Panc1 (cell line): ENCODE measurements around the gene NEU1. TPM values are rescaled to one million over a fixed set of nuclear protein-coding genes. Genes with fewer than 3 reads are reported as not detected.
A peak's percentile ranks its signal among the peaks of the same experiment; 100 is the strongest.

Experiments used
- ATAC-seq: fragments of 200-7000 bp; cut with Tn5 transposase; 2 replicates; pipeline ENCODE4 v1.9.1; 2020; ENCODE audit warnings: mild to moderate bottlenecking, moderate library complexity
- BruUV-seq: library from RNA; stranded (reverse); fragments of 400-500 nt; replicated peaks from 2 replicates; lab custom pipeline; 2021; lab: Mats Ljungman, UMichigan
- CTCF ChIA-PET: fragments of 300-600 bp; sonication (Branson Sonifier 250); formaldehyde crosslinking; loops from one replicate; lab custom pipeline; 2022; ENCODE audit warnings: antibody characterized with exemption; lab: Charles Lee
- POLR2A ChIA-PET: fragments of 300-600 bp; sonication (Branson Sonifier 250); formaldehyde crosslinking; loops from one replicate; lab custom pipeline; 2022; ENCODE audit warnings: antibody characterized with exemption; lab: Charles Lee
- DNase-seq: peaks from one replicate; pipeline ENCODE4 v3.0.0-alpha.2; 2010; ENCODE audit warnings: low read depth, low spot score
- H3K27ac ChIP-seq: 2 replicates; pipeline ENCODE4 v1.5.1; 2011; ENCODE audit warnings: mild to moderate bottlenecking, low read length, inconsistent platforms
- H3K27me3 ChIP-seq: fragments of 200-500 bp; sonication (Bioruptor generic); 2 replicates; pipeline ENCODE4 v1.6.0; 2014; ENCODE audit warnings: low read length, inconsistent platforms; ENCODE audit not compliant: control insufficient read depth, insufficient read depth
- H3K36me3 ChIP-seq: fragments of 200-500 bp; sonication (Bioruptor generic); 2 replicates; pipeline ENCODE4 v1.5.1; 2014; ENCODE audit warnings: inconsistent platforms, mild to moderate bottlenecking, low read length, moderate library complexity; ENCODE audit not compliant: control insufficient read depth, insufficient read depth
- H3K4me1 ChIP-seq: 2 replicates; pipeline ENCODE4 v1.5.1; 2011; ENCODE audit warnings: inconsistent platforms, mild to moderate bottlenecking, low read length, moderate library complexity; ENCODE audit not compliant: control insufficient read depth, insufficient read depth
- H3K4me3 ChIP-seq, 2 experiments: 2 replicates each; pipeline ENCODE4 v1.5.1; 2011 to 2012; ENCODE audit warnings: low read depth in 2 of 2, low read length in 2 of 2, mild to moderate bottlenecking in 2 of 2, inconsistent platforms in 1 of 2, moderate library complexity in 1 of 2
- H3K9me3 ChIP-seq: fragments of 200-500 bp; sonication (Bioruptor generic); 2 replicates; pipeline ENCODE4 v1.5.1; 2014; ENCODE audit warnings: low read depth, mild to moderate bottlenecking, inconsistent platforms, low read length, moderate library complexity; ENCODE audit not compliant: control insufficient read depth, insufficient read depth
- POLR2AphosphoS5 ChIP-seq: IDR thresholded peaks from 2 replicates; pipeline ENCODE4 v1.6.1; 2012; ENCODE audit warnings: mild to moderate bottlenecking, low read depth, low read length, moderate library complexity
- REST ChIP-seq, 2 experiments: IDR thresholded peaks; 2 replicates each; pipeline ENCODE4 v1.6.1; 2011 to 2012; ENCODE audit warnings: low read depth in 2 of 2, control low read depth in 1 of 2, low read length in 1 of 2, mild to moderate bottlenecking in 1 of 2, moderate library complexity in 1 of 2; ENCODE audit not compliant: insufficient read depth in 1 of 2
- SIN3A ChIP-seq: IDR thresholded peaks from 2 replicates; pipeline ENCODE4 v1.6.1; 2012; ENCODE audit warnings: low read depth, mild to moderate bottlenecking, low read length, moderate library complexity, borderline replicate concordance; ENCODE audit not compliant: insufficient read depth
- TCF7L2 ChIP-seq: IDR thresholded peaks from 2 replicates; pipeline ENCODE4 v1.6.1; 2011; ENCODE audit warnings: mild to moderate bottlenecking, low read depth, low read length, inconsistent platforms
- in situ Hi-C: cut with HindIII; loops from 2 replicates; pipeline ENCODE4 v1.10.0; 2016; ENCODE audit warnings: low sequenced_read_pairs, low pct_unique_long_range_greater_than_20kb
- intact Hi-C: fragments of 100-400 bp; cut with micrococcal nuclease; formaldehyde crosslinking; loops from one replicate; pipeline ENCODE4 v1.10.0; 2022; ENCODE audit not compliant: unreplicated experiment
- total RNA-seq: library from RNA; stranded (reverse); gene quantifications from one replicate; pipeline ENCODE4 v1.2.1, GENCODE V29; 2021; ENCODE audit not compliant: unreplicated experiment
- TF ChIP-seq, protein P1 (sequence below): fragments of 450-650 bp; IDR thresholded peaks from 2 replicates; pipeline ENCODE4 v1.5.1; 2017; ENCODE audit warnings: mild to moderate bottlenecking

Gene NEU1
- total RNA-seq, 1 experiment from 2014 or later = 111 TPM

DNA sequence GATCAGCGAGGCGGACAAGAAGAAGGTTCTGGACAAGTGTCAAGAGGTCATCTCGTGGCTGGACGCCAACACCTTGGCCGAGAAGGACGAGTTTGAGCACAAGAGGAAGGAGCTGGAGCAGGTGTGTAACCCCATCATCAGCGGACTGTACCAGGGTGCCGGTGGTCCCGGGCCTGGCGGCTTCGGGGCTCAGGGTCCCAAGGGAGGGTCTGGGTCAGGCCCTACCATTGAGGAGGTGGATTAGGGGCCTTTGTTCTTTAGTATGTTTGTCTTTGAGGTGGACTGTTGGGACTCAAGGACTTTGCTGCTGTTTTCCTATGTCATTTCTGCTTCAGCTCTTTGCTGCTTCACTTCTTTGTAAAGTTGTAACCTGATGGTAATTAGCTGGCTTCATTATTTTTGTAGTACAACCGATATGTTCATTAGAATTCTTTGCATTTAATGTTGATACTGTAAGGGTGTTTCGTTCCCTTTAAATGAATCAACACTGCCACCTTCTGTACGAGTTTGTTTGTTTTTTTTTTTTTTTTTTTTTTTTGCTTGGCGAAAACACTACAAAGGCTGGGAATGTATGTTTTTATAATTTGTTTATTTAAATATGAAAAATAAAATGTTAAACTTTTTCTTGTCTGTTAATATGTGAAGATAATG is 32.9 kb downstream of the NEU1 start:
- Histone ChIP-seq H3K9me3 (no peaks in the 10 kb centered on the region), H3K4me3 (peak overlapping the region; percentile 92 to 93), H3K27ac (peak overlapping the region; percentile 62), H3K27me3 (no peaks in the 10 kb centered on the region), H3K4me1 (peaks cover 22% of the 10 kb centered on the region), H3K36me3 (no peaks in the 10 kb centered on the region)
- POLR2A ChIA-PET = interaction anchor here (0.6 to 0.7 kb wide), 3 partner anchors 69 to 91 kb away, joined by 3 to 9 read pairs (median 7); no protein-coding TSS in a partner anchor
- DNase-seq = no peak
- CTCF ChIA-PET = interaction anchor here (0.7 kb wide), 2 partner anchors 14 to 18 kb away, joined by 10 to 13 read pairs; no protein-coding TSS in a partner anchor
- ATAC-seq = no peak
- TF ChIP-seq, protein P1, sequence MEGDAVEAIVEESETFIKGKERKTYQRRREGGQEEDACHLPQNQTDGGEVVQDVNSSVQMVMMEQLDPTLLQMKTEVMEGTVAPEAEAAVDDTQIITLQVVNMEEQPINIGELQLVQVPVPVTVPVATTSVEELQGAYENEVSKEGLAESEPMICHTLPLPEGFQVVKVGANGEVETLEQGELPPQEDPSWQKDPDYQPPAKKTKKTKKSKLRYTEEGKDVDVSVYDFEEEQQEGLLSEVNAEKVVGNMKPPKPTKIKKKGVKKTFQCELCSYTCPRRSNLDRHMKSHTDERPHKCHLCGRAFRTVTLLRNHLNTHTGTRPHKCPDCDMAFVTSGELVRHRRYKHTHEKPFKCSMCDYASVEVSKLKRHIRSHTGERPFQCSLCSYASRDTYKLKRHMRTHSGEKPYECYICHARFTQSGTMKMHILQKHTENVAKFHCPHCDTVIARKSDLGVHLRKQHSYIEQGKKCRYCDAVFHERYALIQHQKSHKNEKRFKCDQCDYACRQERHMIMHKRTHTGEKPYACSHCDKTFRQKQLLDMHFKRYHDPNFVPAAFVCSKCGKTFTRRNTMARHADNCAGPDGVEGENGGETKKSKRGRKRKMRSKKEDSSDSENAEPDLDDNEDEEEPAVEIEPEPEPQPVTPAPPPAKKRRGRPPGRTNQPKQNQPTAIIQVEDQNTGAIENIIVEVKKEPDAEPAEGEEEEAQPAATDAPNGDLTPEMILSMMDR = no peak
- no peak for TF ChIP-seq TCF7L2
- no peak for TF ChIP-seq REST (IDR thresholded peaks at IDR 0.05; ENCODE audit: insufficient read depth in 1 of 2, low read depth in 2 of 2, low read length in 1 of 2)
- no peak for TF ChIP-seq SIN3A
- no peak for TF ChIP-seq POLR2AphosphoS5
- intact Hi-C loops = loop anchor here (5.0 to 10.0 kb wide), 3 partner anchors 55 to 147 kb away; partner anchors contain the start of genes CLIC1, LY6G5C and VWA7
- no TSS peak for BruUV-seq
- in situ Hi-C loops = no loop called here

GRCh38 chr6:31827286-31828079 is 35.1 kb downstream of the NEU1 start, which contains the start of gene HSPA1B:
Gene HSPA1B, plus strand, starts transcription at chr6:31827738. Its CDS starts 213 bp downstream, at chr6:31827951.
- Histone ChIP-seq H3K36me3 (no peaks in the 10 kb centered on the region; the same call in 1 of the 2 replicates), H3K27me3 (no peaks in the 10 kb centered on the region), H3K27ac (peak within 1 kb of the TSS; percentile 100), H3K4me1 (peaks cover 31% of the 10 kb centered on the region), H3K4me3 (peak within 1 kb of the TSS; percentile 55 to 72), H3K9me3 (no peaks in the 10 kb centered on the region)
- in situ Hi-C loops = no loop called here
- DNase-seq (peak; percentile 98), ATAC-seq (peak; percentile 92)
- no TSS peak for BruUV-seq
- ChIA-PET POLR2A (interaction anchor here (0.6 to 1.2 kb wide), 9 partner anchors 12 to 1082 kb away, joined by 3 to 8 read pairs (median 3); partner anchors contain the start of genes C6orf47, HSPA1A, HSPA1L and LSM2), CTCF (interaction anchor here (0.6 kb wide), 1 partner anchor 60 kb away, joined by 3 read pairs; no protein-coding TSS in a partner anchor)
- TF ChIP-seq SIN3A = peak; percentile 83
- TF ChIP-seq POLR2AphosphoS5 = peak; percentile 100
- 0 out of 2 replicates have a peak, but pooled peaks have one; percentile 37 for TF ChIP-seq TCF7L2
- TF ChIP-seq, protein P1 = no peak
- TF ChIP-seq REST (IDR thresholded peaks at IDR 0.05; ENCODE audit: insufficient read depth in 1 of 2, low read depth in 2 of 2, low read length in 1 of 2) = no peak
- intact Hi-C loops = loop anchor here (10.0 kb wide), 1 partner anchor 53 kb away; the partner anchor contains the start of gene VWA7
